SK-N-SH (cell line): ENCODE results near the gene ACAP3.

Experiments
- ELF1 ChIP-seq: IDR thresholded peaks from 2 replicates; pipeline ENCODE4 v1.4.0; 2012
- FOXJ3 ChIP-seq: sonication (generic); formaldehyde crosslinking; IDR thresholded peaks from 2 replicates; pipeline ENCODE4 v1.5.1; 2020; ENCODE audit warnings: mild to moderate bottlenecking, missing genetic modification reagents
- MXI1 ChIP-seq: IDR thresholded peaks from 2 replicates; pipeline ENCODE4 v1.6.1; 2012; ENCODE audit warnings: mild to moderate bottlenecking, low read depth, low read length, improper control_type of control experiment
- RAD21 ChIP-seq: IDR thresholded peaks from 2 replicates; pipeline ENCODE4 v1.6.1; 2012; ENCODE audit warnings: mild to moderate bottlenecking, low read length
- YY1 ChIP-seq: IDR thresholded peaks from 2 replicates; pipeline ENCODE4 v1.4.0; 2012; ENCODE audit warnings: low read depth, mild to moderate bottlenecking
- TF ChIP-seq, protein P1 (sequence below): fragments of 200-600 bp; sonication (generic); IDR thresholded peaks from 2 replicates; pipeline ENCODE4 v1.6.1; 2017; ENCODE audit warnings: antibody characterized with exemption, mild to moderate bottlenecking, moderate library complexity

DNA sequence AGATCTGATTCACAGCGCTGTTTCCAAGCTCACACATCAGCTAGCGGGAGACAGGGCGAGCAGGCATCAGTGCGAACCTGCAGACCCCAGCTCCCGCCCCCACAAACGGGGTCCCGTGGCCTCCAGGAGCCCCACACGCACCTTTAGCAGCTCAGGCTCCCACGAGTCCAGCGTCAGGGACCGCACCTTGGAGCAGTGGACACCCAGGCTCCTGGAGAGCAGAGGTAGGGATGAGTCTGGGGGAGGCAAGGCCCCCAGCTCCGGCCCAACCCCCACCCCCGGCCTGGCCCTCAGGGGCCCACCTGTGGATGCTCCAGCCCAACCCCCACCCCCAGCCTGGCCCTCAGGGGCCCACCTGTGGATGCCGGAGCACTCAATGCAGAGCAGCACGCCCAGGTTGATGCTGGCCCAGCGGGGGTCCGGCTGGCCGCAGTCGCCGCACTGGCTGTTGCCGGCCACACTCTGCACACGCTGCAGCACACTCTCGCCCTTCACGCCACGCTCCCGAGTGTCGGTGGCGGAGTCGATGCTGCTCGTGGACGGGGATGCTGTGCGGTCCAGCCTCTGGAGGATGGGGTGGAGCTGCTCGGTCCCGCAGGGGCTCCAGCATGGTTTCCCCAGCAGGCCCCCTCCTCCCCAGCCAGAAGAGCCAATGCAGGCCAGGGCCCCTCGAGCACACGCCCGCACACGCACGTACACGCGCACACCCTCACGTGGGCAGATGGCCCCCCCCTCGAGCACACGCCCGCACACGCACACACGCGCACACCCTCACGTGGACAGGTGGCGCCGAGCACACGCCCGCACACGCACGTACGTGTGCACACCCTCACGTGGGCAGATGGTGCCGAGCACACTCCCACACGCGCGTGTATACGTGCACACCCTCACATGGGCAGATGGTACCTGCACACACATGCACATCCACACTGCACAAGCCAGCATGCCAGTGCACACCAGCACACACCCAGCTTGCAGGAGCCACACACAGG, 11.4 kb downstream of the ACAP3 start:
- TF ChIP-seq, protein P1, sequence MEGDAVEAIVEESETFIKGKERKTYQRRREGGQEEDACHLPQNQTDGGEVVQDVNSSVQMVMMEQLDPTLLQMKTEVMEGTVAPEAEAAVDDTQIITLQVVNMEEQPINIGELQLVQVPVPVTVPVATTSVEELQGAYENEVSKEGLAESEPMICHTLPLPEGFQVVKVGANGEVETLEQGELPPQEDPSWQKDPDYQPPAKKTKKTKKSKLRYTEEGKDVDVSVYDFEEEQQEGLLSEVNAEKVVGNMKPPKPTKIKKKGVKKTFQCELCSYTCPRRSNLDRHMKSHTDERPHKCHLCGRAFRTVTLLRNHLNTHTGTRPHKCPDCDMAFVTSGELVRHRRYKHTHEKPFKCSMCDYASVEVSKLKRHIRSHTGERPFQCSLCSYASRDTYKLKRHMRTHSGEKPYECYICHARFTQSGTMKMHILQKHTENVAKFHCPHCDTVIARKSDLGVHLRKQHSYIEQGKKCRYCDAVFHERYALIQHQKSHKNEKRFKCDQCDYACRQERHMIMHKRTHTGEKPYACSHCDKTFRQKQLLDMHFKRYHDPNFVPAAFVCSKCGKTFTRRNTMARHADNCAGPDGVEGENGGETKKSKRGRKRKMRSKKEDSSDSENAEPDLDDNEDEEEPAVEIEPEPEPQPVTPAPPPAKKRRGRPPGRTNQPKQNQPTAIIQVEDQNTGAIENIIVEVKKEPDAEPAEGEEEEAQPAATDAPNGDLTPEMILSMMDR: no peak
- TF ChIP-seq ELF1 (no peak), YY1 (no peak), FOXJ3 (CRISPR knock-in tag) (no peak), MXI1 (no peak), RAD21 (no peak)
